Ishikawa (cell line): Measurements from ENCODE around the gene MAPKAPK5.

Source experiments
- CEBPB ChIP-seq: IDR thresholded peaks from 2 replicates; pipeline ENCODE4 v1.6.1; 2012
- CREB1 ChIP-seq: IDR thresholded peaks from 2 replicates; pipeline ENCODE4 v1.6.1; 2012; ENCODE audit warnings: low read depth
- EGR1 ChIP-seq: IDR thresholded peaks from 2 replicates; pipeline ENCODE4 v1.6.1; 2012
- EP300 ChIP-seq: IDR thresholded peaks from 2 replicates; pipeline ENCODE4 v1.6.1; 2012; ENCODE audit warnings: borderline replicate concordance
- FOXM1 ChIP-seq: IDR thresholded peaks from 2 replicates; pipeline ENCODE4 v1.6.1; 2012; ENCODE audit warnings: low read depth, borderline replicate concordance
- MAX ChIP-seq: IDR thresholded peaks from 2 replicates; pipeline ENCODE4 v1.6.1; 2012
- RAD21 ChIP-seq: IDR thresholded peaks from 2 replicates; pipeline ENCODE4 v1.6.1; 2012; ENCODE audit warnings: low read depth
- REST ChIP-seq: IDR thresholded peaks from 2 replicates; pipeline ENCODE4 v1.6.1; 2012; ENCODE audit warnings: low read depth, mild to moderate bottlenecking
- TAF1 ChIP-seq: IDR thresholded peaks from 2 replicates; pipeline ENCODE4 v1.6.1; 2012; ENCODE audit warnings: low read depth, mild to moderate bottlenecking
- TCF12 ChIP-seq: IDR thresholded peaks from 2 replicates; pipeline ENCODE4 v1.6.1; 2012; ENCODE audit warnings: low read depth
- TEAD4 ChIP-seq: IDR thresholded peaks from 2 replicates; pipeline ENCODE4 v1.6.1; 2012
- USF1 ChIP-seq: IDR thresholded peaks from 2 replicates; pipeline ENCODE4 v1.6.1; 2012
- YY1 ChIP-seq: IDR thresholded peaks from 2 replicates; pipeline ENCODE4 v1.6.1; 2012; ENCODE audit warnings: low read depth
- ZBTB7A ChIP-seq: IDR thresholded peaks from 2 replicates; pipeline ENCODE4 v1.6.1; 2012; ENCODE audit warnings: low read depth

- no peak for TF ChIP-seq YY1
- TF ChIP-seq RAD21, result no peak
- no peak for TF ChIP-seq EP300
- TF ChIP-seq REST, result no peak
- no peak for TF ChIP-seq EGR1
- no peak for TF ChIP-seq CEBPB
- TF ChIP-seq TCF12, result 0 out of 2 replicates have a peak, but pooled peaks have one; percentile 31
- TF ChIP-seq CREB1, result no peak
- no peak for TF ChIP-seq USF1
- TF ChIP-seq MAX, result no peak
- peak; percentile 41; the same call in 1 of the 2 replicates for TF ChIP-seq TEAD4
- no peak for TF ChIP-seq TAF1
- TF ChIP-seq FOXM1, result no peak
- no peak for TF ChIP-seq ZBTB7A
Observed at GRCh38 chr12:111823891-111824290, 18.1 kb upstream of the MAPKAPK5 start.
